GM12864 (cell line): Measurements from ENCODE around the gene TLK2.
"Not testable (repeated sequence)": the region's sequence is repeated elsewhere in the genome, so short reads cannot be mapped to it uniquely, and the experiment has no call there.

Source experiments
- DNase-seq: peaks from one replicate; pipeline ENCODE4 v3.0.0-alpha.2; 2011; ENCODE audit warnings: low read depth
- H3K4me3 ChIP-seq: 2 replicates; pipeline ENCODE4 v1.5.1; 2011; ENCODE audit warnings: mild to moderate bottlenecking, low read depth, low read length, control low read depth
- CTCF ChIP-seq: IDR thresholded peaks from 2 replicates; pipeline ENCODE4 v1.5.1; 2011; ENCODE audit warnings: low read depth, mild to moderate bottlenecking, moderate library complexity, low read length, control low read depth, inconsistent platforms; ENCODE audit errors: missing control alignments

Gene TLK2

DNA sequence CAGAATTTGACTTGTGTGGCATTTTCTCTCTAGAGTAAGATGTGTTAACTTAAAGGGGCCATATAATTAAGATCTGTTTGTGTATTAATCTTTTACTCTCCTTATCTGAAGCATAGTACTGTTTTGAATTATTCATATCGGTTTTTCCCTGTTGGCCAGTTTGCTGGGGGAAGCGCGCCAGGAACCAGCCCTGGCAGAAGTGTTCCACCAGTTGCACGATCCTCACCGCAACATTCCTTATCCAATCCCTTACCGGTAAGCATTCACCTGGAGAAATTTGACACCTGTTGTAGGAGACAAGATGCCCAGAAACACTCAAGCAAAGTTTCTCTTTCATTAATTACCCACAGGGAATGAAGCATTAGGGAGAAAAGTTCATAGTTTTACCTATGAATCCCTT is 45.5 kb downstream of the TLK2 start:
- not testable (repeated sequence) for H3K4me3 ChIP-seq, DNase-seq

DNA sequence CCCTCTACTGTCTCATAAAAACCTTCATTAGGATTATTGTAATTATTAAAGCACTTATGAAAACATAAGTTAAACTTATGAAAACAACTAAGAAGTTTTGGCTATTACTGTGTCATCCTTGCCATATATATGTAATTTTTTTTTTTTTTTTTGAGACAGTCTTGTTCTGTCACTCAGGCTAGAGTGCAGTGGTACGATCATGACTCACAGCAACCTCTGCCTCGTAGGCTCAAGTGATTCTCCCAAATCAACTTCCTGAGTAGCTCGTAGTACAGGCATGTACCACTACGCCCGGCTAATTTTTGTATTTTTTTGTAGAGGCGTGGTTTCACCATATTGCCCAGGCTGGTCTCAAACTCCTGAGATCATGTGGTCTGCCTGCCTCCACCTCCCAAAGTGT is 46.7 kb downstream of the TLK2 start:
- DNase-seq, H3K4me3 ChIP-seq: not testable (repeated sequence)

GRCh38 chr17:62530936-62531335 is 52.3 kb downstream of the TLK2 start:
- not testable (repeated sequence) for DNase-seq, H3K4me3 ChIP-seq

DNA sequence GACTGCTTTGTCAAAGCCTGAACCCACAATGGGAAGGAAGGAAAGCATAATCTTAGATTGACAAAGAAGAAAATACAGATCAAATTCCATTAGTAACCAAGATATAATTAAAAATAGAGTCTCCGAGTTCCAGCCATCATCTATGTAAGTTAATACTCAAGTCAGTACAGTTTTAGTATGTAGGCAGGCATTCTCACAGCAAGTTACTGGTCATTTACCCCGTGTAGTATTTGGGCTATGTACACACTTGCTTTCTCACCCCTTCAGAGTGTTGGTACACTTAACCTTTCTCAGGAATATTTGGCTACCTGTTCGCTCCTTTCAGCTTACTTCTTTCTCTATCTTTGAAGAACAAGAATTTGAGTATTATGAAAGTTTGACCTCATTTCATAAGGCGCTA is 57.9 kb downstream of the TLK2 start:
- DNase-seq, H3K4me3 ChIP-seq: not testable (repeated sequence)

GRCh38 chr17:62541073-62541472 is 62.4 kb downstream of the TLK2 start:
- not testable (repeated sequence) for DNase-seq, H3K4me3 ChIP-seq

DNA sequence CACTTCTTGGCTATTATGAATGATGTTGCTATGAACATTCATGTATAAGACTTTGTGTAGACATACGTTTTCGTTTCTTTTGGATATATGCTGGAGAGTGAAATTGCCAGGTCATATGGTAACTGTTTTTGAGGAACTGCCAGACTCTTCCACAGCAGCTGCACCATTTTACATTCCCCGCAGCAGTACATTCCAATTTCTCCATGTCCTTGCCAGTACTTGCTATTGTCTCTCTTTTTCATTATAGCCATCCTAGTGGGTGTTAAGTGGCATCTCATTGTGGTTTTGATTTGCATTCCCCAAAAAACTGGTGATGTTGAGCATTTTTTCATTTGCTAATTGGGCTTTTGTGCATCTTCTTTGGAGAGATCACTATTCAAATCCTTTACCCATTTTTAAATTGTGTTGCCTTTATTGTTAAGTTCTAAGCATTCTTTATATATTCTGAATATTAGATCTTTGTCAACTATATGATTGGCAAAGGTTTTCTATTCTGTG is 64.7 kb downstream of the TLK2 start:
- DNase-seq, result not testable (repeated sequence)

GRCh38 chr17:62546066-62546465 is 67.4 kb downstream of the TLK2 start:
- not testable (repeated sequence) for H3K4me3 ChIP-seq, DNase-seq

More for the DNA sequence above, 64.7 kb downstream of the TLK2 start:
- H3K4me3 ChIP-seq, result not testable (repeated sequence)

DNA sequence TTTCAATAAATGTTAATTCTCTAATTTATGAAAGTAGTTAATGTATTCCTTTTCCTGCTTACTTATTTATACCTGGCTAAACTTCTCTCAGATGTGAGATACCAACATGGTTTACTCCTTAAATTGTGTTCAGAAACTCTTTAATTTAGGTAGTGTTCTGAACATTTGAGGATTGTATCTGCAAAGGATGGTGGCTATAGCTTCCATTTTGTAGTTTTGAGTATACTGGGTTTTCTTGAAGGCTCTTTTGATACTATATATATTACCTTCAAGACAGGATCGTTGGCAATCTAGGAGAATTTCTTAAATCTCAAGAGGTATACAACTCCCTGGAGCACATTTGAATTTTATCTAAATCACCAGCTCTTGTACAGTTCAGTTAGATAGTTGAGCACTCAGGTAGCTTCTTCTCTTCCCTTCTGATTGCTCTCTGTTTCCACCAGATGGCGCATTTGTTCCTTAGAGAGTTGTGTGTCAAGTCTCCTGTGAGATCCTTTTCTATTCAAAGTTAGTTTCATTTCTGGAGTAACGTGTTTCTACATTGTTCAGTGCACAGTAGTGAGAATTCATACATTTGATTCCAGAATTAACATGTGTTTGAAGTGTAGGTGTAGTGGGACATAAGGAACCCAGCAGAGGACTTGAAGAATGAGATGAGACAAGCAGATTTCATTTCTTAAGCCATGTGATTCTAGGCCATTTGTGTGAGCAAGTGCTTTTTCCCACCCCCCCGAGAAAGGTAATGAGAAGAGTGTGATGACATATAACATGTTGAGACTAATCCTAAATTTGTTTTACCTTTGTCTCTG is 74.4 kb downstream of the TLK2 start:
- not testable (repeated sequence) for DNase-seq, H3K4me3 ChIP-seq
- TF ChIP-seq CTCF, result peak; percentile 31

- H3K4me3 ChIP-seq, DNase-seq: not testable (repeated sequence)
Measured at GRCh38 chr17:62557532-62557931, 78.9 kb downstream of the TLK2 start.

DNA sequence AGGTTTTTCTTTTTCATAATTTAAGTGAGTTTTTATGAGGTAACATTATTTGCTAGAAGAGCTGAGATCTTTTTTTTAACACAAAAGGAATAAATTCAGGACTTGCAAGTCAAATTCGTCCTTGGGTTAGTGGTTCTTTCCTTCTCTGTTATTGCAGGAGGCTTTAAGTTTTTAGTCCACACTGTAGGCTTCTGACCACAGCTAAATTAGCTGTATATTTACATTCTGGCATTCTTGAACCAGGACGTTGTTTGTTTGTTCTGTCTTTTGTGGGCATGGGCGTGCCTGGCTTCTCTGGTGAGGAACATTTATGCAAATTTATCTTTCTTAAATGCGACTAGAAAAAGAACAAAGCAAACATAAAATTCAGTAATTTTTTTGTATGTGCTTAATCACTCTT is 80.3 kb downstream of the TLK2 start:
- H3K4me3 ChIP-seq, DNase-seq: not testable (repeated sequence)

DNA sequence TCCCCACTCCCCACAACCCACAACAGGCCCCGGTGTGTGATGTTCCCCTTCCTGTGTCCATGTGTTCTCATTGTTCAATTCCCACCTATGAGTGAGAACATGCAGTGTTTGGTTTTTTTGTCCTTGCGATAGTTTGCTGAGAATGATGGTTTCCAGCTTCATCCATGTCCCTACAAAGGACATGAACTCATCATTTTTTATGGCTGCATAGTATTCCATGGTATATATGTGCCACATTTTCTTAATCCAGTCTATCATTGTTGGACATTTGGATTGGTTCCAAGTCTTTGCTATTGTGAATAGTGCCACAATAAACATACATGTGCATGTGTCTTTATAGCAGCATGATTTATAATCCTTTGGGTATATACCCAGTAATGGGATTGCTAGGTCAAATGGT is 82.3 kb downstream of the TLK2 start:
- DNase-seq, result not testable (repeated sequence)

GRCh38 chr17:62562656-62563055 is 84.0 kb downstream of the TLK2 start:
- no peak overlapping the region for H3K4me3 ChIP-seq
- no peak for TF ChIP-seq CTCF
- DNase-seq, result no peak

More for the DNA sequence above, 82.3 kb downstream of the TLK2 start:
- not testable (repeated sequence) for H3K4me3 ChIP-seq

GRCh38 chr17:62565817-62566216 is 87.2 kb downstream of the TLK2 start:
- no peak overlapping the region for H3K4me3 ChIP-seq
- no peak for DNase-seq
- no peak for TF ChIP-seq CTCF
